GM19099 (cell line): ENCODE data around the gene CERS6.

Experiments used
- POLR2A ChIP-seq: IDR thresholded peaks from 3 replicates; pipeline ENCODE4 v1.6.1; 2011; ENCODE audit warnings: low read depth; ENCODE audit not compliant: insufficient read length; ENCODE audit errors: extremely low read depth

Gene CERS6

GRCh38 chr2:168529900-168530561, 74.0 kb downstream of the CERS6 start:
- no peak for TF ChIP-seq POLR2A

DNA sequence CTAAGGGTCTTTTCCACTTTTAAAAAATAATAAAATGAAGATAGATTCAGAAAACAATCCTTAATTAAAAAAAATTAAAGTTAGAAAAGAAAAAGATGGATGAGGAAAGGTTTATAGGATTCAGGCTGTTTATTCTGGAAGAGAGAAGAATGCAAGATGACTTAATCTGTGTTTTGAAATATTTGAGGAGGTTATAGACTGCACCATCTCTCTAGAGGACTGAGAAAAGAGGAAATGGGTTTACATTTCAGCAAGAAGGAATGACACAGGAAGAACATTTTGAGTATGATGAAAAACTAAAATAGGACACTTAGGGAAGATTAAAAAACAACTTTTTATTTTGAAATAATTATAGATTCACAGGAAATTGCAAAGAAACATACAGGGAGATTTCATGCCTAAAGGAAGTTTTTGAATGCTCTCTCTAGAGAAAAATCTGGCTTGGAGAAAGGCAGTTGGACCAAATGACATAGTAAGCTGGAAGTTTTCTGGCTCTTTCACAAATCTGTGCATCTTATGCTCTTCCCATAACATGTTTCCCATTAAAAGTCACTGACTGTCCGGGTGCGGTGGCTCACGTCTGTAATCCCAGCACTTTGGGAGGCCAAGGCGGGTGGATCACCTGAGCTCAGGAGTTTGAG, 75.0 kb downstream of the CERS6 start:
- no peak for TF ChIP-seq POLR2A

DNA sequence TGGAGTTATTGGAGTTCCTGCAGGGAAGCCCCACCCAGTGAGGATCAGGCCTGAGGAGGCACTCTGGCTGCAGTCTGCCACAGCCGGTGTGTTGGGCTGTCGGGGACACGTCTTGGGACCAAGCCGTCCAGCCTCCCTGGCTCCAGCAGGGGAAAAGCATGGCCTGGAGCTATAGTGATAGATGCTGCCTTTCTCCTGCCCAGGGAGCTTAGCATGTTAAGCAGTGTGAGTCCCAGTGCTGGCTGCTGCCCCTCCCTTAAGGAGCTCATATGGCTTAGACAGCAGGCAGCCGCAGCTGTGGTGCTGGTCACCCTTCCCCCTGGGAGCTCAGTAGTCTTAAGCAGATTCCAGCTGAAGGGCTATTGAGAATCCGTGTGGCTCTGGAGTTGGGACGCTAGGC, 78.9 kb downstream of the CERS6 start:
- no peak for TF ChIP-seq POLR2A

DNA sequence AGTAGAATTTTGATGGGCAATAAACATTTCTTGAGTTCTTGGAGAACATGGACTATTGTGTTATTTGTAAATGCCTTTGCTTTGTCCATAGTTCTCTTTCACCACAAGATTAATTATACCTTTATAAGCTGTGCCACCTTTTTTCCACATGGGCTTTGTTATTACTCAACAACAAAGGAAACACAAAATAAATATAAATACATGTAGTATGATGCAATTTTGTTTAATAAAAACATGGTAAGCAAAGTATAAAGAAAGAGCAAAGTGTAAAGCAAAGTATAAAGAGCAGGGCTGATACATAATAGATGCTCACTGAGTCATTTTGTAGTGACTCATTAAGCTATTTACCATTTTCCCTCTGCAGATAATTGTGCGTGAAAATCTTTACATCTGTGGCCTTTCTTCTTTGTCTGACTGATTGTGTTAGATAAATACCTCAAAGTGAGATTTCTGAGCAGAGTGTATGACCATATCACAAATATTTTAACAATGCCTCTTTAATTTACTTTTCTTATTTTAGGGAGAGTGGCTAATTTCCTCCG, 80.9 kb downstream of the CERS6 start:
- TF ChIP-seq POLR2A, result no peak

- no peak for TF ChIP-seq POLR2A
Observed at GRCh38 chr2:168538133-168538532, 82.1 kb downstream of the CERS6 start.

DNA sequence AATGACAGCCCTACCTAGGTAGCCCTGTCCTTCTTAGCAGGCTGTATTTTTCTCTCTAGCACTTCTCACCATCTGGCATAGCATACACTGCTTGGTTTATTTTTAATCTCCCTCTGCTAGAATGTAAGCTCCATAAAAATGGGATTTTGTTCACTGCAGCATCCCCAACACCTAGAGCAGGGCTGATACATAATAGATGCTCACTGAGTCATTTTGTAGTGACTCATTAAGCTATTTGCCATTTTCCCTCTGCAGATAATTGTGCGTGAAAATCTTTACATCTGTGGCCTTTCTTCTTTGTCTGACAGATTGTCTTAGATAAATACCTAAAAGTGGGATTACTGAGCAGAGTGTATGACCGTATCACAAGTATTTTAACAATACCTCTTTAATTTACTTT, 82.5 kb downstream of the CERS6 start:
- TF ChIP-seq POLR2A, result no peak

DNA sequence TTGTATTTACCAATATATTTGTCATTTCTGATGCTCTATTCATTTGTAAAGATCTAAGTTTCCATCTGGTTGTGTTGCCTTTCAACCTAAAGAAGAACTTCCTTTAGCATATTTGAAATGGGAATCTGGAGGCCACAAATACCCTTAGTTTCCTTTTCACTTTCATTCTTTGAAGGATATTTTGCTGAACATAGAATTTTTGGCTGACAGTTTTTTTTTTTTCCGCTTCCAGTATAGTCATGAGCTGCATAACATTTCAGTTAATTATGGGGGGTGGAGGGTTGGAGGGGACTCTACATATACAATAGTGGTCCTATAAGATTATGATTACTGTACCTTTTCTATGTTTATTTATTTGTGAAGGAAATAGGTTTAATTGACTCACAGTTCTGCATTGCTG, 83.9 kb downstream of the CERS6 start:
- TF ChIP-seq POLR2A, result no peak

GRCh38 chr2:168541858-168542257, 85.8 kb downstream of the CERS6 start:
- TF ChIP-seq POLR2A, result no peak

GRCh38 chr2:168543037-168543436, 87.0 kb downstream of the CERS6 start:
- no peak for TF ChIP-seq POLR2A

GRCh38 chr2:168543935-168544334, 87.9 kb downstream of the CERS6 start:
- no peak for TF ChIP-seq POLR2A

DNA sequence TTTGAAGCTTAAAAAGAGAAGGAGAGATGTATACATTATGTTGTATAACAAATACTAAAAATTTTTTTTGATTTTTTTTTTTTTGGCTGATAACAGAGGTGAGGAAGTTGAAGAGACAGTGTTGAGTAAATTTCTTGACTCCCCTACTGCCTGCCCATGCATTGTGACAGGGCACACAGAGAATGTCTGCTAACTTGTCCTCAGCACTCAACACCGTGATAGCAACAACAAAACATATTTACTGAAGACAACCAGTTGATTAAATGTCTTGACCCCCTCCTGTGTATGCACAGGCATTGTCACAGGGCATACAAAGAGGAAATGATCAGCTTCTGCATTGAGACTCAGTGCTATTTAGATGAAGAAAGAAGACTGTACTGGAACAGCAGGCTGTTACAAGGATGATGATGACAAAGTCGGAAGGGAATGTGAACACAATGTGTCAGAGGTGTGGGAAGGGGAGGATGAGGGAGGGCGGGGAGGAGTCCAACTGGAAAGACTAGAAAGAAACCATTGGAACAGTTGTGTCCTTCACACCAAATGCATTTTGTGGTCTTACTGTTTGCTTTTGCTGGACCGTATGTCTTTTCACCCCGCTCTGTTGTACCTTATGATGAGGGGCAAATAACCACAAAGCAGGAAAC, 89.5 kb downstream of the CERS6 start:
- TF ChIP-seq POLR2A, result no peak

- TF ChIP-seq POLR2A, result no peak
Observed at GRCh38 chr2:168550670-168551069, 94.6 kb downstream of the CERS6 start.

DNA sequence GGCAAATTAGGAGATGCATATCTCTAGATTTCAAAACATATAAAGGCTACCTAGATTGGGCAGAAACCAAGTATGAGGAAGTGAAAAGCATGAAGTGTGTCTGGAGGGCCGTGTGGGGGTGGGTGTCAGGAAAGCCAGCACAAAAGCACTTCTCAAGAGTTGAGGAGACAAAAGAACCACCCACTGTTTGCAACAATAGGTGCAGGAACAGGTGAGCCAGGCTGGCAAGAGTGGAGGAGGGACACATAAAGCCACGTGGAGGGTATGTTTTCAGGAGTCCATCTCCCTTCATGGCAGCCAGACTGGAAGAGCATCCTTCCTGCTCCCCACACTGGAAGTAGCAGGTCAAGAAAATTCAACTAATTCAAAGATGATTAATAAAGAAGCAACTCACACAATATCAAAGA, 96.4 kb downstream of the CERS6 start:
- TF ChIP-seq POLR2A, result no peak

- TF ChIP-seq POLR2A, result no peak
Observed at GRCh38 chr2:168555283-168555682, 99.2 kb downstream of the CERS6 start.

DNA sequence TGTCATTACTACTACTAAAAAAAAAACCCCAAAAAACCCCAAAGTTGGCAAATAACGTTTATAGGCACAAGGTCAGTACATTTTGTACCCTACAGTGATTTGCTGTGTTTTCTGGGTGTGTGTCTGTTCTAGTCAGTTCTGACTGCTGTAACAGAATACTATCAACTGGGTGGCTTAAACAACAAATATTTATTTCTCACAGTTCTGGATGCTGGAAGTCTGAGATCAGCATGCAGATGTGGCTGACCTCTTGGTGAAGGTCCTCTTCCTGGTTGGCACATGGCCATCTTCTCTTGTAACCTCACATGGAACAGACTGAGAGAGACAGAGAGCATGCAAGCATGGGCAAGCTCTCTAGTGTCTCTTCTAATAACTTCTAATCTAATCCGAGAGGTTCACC, 103.1 kb downstream of the CERS6 start:
- TF ChIP-seq POLR2A, result no peak
